Pancreas (tissue), 10 donors: Measurements from ENCODE around the gene DYNC1H1. TPM values are rescaled to one million over a fixed set of nuclear protein-coding genes. Genes with fewer than 3 reads are reported as not detected.

ENCODE experiments used
- ATAC-seq, 4 donors: fragments of 200-7000 bp; cut with Tn5 transposase; one replicate each; pipeline versions ENCODE4 v1.8.0 to v1.9.1; 2020; ENCODE audit warnings: mild to moderate bottlenecking in 4 of 4, moderate library complexity in 4 of 4
- DNase-seq, 6 donors: peaks; one replicate each; pipeline ENCODE4 v3.0.0-alpha.2; 2020
- FAIRE-seq: peaks from 2 replicates; lab custom pipeline; 2012; peaks lifted over from hg19 to GRCh38; lab: Jason Lieb, UNC
- H3K27ac ChIP-seq, 4 donors: fragments of 200-600 bp; sonication (generic); 1 replicate in 3 of 4; 2 replicates in 1 of 4; pipeline versions ENCODE4 v1.5.0 to v1.8.0; 2020
- H3K27me3 ChIP-seq, 4 donors: fragments of 200-600 bp; one replicate each; pipeline ENCODE4 v1.8.0; 2021
- H3K36me3 ChIP-seq, 3 donors: fragments of 200-600 bp; sonication (generic) in 1 of 3; one replicate each; pipeline versions ENCODE4 v1.5.0 to v1.8.0; 2020 to 2021
- H3K4me1 ChIP-seq, 3 donors: fragments of 200-600 bp; one replicate each; pipeline ENCODE4 v1.8.0; 2021
- H3K4me3 ChIP-seq, 4 donors: fragments of 200-600 bp; sonication (generic) in 2 of 4; one replicate each; pipeline versions ENCODE4 v1.5.0 to v1.8.0; 2020 to 2021
- H3K9me3 ChIP-seq, 4 donors: fragments of 200-600 bp; one replicate each; pipeline ENCODE4 v1.8.0; 2021
- CTCF ChIP-seq, 4 donors: fragments of 200-600 bp; sonication (generic) in 3 of 4; IDR thresholded peaks; one replicate each; pipeline versions ENCODE4 v1.5.0 to v1.8.0; 2021; ENCODE audit warnings: antibody characterized with exemption in 4 of 4
- WGBS, 2 donors: extraction: QIAGEN DNeasy Blood & Tissue Kit; methylation state at CpG; one replicate each; pipeline ENCODE4 v1.1.7; 2013; 5-methylcytosine and 5-hydroxymethylcytosine counted together
- intact Hi-C, 3 donors: fragments of 100-400 bp; cut with DNase I; formaldehyde crosslinking; loops; one replicate each; pipeline versions ENCODE4 v1.11.1 to v1.14.2; 2022
- polyA plus RNA-seq, 2 donors: library from polyadenylated mRNA; stranded (reverse); fragments of 200-250 nt; gene quantifications; one replicate each; pipeline ENCODE4 v1.2.3, GENCODE V29; 2013
- total RNA-seq, 6 donors: library from RNA; stranded (reverse); fragmentation: NEBNext Ultra II Directional in 4 of 6; extraction: Animal tissue kit (Norgen Biotek cat#: 25700) in 4 of 6; gene quantifications; one replicate each; pipeline versions ENCODE4 v1.2.1 to v1.2.4, GENCODE V29; 2021 to 2023
- donor health status: healthy with polysubstance abuse.
- donor health status: DM: no; HTN: no; CAD: no; lungs with moderate emphysema.
- donor health status: DM: no; HTN: no; CAD: no.
- donor health status: control.
- donor health status: control.
- donor health status: Bipolar disorder and iron deficiency.
- donor health status: DM: yes; HTN: yes; CAD: no.
- donor health status: DM: no; HTN: no; CAD: no.
- donor health status: DM: no; HTN: no; CAD: no.
- donor health status: DM: yes; HTN: yes; CAD: no.

The DYNC1H1 gene
- total and polyA plus RNA-seq, 8 donors, result 95.7 to 215 (median 132) TPM

- intact Hi-C loops, result loop anchor here in 1 of 3 donors (10.0 kb wide), 1 partner anchor 180 kb away; no protein-coding TSS in a partner anchor
- ATAC-seq (no peak), FAIRE-seq (no peak), DNase-seq (peak in 1 of 6 donors; percentile 9)
- Histone ChIP-seq H3K36me3 (no peaks in the 10 kb centered on the region), H3K9me3 (no peaks in the 10 kb centered on the region), H3K4me3 (no peak overlapping the region), H3K27ac (no peak overlapping the region), H3K27me3 (no peaks in the 10 kb centered on the region), H3K4me1 (peaks cover 0 to 8% (median 6%) of the 10 kb centered on the region in 3 donors)
- TF ChIP-seq CTCF (IDR thresholded peaks at IDR 0.05), result no peak
- WGBS, 2 donors, result 86 to 89% methylated on average over 6 of the region's 6 CpGs
These were observed 9.9 kb upstream of the DYNC1H1 start for GRCh38 chr14:101954501-101954900.

GRCh38 chr14:101955695-101956161 lies 8.6 kb upstream of the DYNC1H1 start:
- Histone ChIP-seq H3K36me3 (no peaks in the 10 kb centered on the region), H3K9me3 (no peaks in the 10 kb centered on the region), H3K4me1 (no peaks in the 10 kb centered on the region), H3K4me3 (no peak overlapping the region), H3K27me3 (no peaks in the 10 kb centered on the region), H3K27ac (no peak overlapping the region)
- no peak for TF ChIP-seq CTCF (IDR thresholded peaks at IDR 0.05)
- intact Hi-C loops, result loop anchor here in 2 of 3 donors (5.0 to 10.0 kb wide), 2 partner anchors 181 to 248 kb away; no protein-coding TSS in a partner anchor
- FAIRE-seq, result no peak
- 83 to 84% methylated on average over 27 to 34 of the region's 34 CpGs for WGBS, 2 donors
- peak in 1 of 6 donors; percentile 54 for DNase-seq
- ATAC-seq, result no peak

GRCh38 chr14:101956179-101956885 lies 8.0 kb upstream of the DYNC1H1 start:
- WGBS, 2 donors, result 87 to 88% methylated on average over 25 of the region's 25 CpGs
- H3K36me3 ChIP-seq, result no peaks in the 10 kb centered on the region
- no peak for FAIRE-seq

GRCh38 chr14:101957406-101958234 lies 6.8 kb upstream of the DYNC1H1 start:
- FAIRE-seq (no peak), DNase-seq (peak in 1 of 6 donors; percentile 30), ATAC-seq (no peak)
- Histone ChIP-seq H3K36me3 (no peaks in the 10 kb centered on the region), H3K27me3 (no peaks in the 10 kb centered on the region), H3K4me1 (no peaks in the 10 kb centered on the region), H3K27ac (no peak overlapping the region), H3K9me3 (no peaks in the 10 kb centered on the region), H3K4me3 (no peak overlapping the region)
- intact Hi-C loops, result loop anchor here in 2 of 3 donors (5.0 to 10.0 kb wide), 2 partner anchors 183 to 250 kb away; no protein-coding TSS in a partner anchor
- TF ChIP-seq CTCF (IDR thresholded peaks at IDR 0.05), result no peak
- WGBS, 2 donors, result 80 to 84% methylated on average over 13 of the region's 13 CpGs

More at GRCh38 chr14:101956179-101956885, 8.0 kb upstream of the DYNC1H1 start:
- TF ChIP-seq CTCF (IDR thresholded peaks at IDR 0.05), result no peak
- ATAC-seq (no peak), DNase-seq (peak in 1 of 6 donors; percentile 41)
- H3K27ac ChIP-seq, result no peak overlapping the region
- H3K4me1 ChIP-seq, result no peaks in the 10 kb centered on the region
- H3K4me3 ChIP-seq, result no peak overlapping the region
- no peaks in the 10 kb centered on the region for H3K9me3 ChIP-seq
- no peaks in the 10 kb centered on the region for H3K27me3 ChIP-seq
- intact Hi-C loops, result loop anchor here in 2 of 3 donors (5.0 to 10.0 kb wide), 2 partner anchors 182 to 249 kb away; no protein-coding TSS in a partner anchor
